ENCODE results near the gene GANC. TPM values are rescaled to one million over a fixed set of nuclear protein-coding genes. Genes with fewer than 3 reads are reported as not detected.

GANC gene
- total and polyA plus RNA-seq, 8 donors, result 5.2 to 77.6 (median 12.1) TPM

DNA sequence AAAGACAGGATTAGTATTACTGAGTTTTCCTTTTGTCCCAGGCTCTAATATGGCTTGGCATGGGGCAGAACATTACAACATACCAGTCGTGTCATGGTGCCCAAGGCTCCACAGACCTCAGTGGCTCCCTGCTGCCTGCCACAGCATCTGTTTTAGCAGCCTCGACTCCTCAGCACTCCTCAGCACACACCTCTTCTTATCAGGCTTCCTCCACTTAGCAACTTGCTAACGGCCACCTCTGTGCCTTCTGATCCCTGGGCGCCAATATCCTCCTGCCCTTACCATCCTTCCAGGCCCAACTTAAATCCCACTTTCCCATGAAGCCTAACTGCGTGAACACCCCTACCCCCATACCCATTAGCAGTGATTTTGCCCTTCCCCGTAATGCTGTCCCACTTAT, 80.1 kb downstream of the GANC start:
- no peak overlapping the region for H3K4me3 ChIP-seq
- H3K9me3 ChIP-seq, result no peaks in the 10 kb centered on the region
- H3K27ac ChIP-seq, result no peak overlapping the region
- peaks cover 16 to 99% (median 74%) of the 10 kb centered on the region in 4 donors for H3K36me3 ChIP-seq
- DNase-seq, result no peak
- intact Hi-C loops (cut with DNase I; ENCODE audit: low total_unique reads), result no loop called here
- H3K27me3 ChIP-seq, result no peaks in the 10 kb centered on the region
- no peak for TF ChIP-seq EP300 (IDR thresholded peaks at IDR 0.05)
- TF ChIP-seq POLR2AphosphoS5 (IDR thresholded peaks at IDR 0.05), result no peak
- TF ChIP-seq, protein P1, sequence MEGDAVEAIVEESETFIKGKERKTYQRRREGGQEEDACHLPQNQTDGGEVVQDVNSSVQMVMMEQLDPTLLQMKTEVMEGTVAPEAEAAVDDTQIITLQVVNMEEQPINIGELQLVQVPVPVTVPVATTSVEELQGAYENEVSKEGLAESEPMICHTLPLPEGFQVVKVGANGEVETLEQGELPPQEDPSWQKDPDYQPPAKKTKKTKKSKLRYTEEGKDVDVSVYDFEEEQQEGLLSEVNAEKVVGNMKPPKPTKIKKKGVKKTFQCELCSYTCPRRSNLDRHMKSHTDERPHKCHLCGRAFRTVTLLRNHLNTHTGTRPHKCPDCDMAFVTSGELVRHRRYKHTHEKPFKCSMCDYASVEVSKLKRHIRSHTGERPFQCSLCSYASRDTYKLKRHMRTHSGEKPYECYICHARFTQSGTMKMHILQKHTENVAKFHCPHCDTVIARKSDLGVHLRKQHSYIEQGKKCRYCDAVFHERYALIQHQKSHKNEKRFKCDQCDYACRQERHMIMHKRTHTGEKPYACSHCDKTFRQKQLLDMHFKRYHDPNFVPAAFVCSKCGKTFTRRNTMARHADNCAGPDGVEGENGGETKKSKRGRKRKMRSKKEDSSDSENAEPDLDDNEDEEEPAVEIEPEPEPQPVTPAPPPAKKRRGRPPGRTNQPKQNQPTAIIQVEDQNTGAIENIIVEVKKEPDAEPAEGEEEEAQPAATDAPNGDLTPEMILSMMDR (IDR thresholded peaks at IDR 0.05), result no peak
- no peak for TF ChIP-seq POLR2A (IDR thresholded peaks at IDR 0.05)
- 85 to 91% (median 87%) methylated on average over 6 of the region's 6 CpGs for WGBS, 5 donors
- no peaks in the 10 kb centered on the region for H3K4me1 ChIP-seq

DNA sequence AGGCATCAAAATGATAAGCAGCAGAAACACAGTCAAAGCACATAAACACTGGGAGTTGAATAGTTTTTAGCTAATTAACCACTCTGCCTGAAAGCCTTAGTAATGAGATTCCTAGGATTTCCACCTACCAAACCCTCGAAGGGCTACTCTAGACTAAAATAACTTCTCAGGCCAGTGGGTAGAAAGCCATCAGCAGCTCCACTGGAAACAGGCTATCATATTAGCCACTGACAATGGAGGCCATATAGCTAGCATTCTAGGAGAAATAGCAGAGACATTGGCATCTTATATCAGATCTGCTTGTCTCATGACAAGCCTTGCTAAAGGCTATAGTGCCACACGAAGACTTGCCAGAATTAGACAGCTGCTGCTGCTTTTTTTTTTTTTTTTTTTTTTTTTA, 81.8 kb downstream of the GANC start:
- Histone ChIP-seq H3K27ac (no peak overlapping the region), H3K36me3 (peaks cover 10 to 96% (median 58%) of the 10 kb centered on the region in 4 donors)

DNA sequence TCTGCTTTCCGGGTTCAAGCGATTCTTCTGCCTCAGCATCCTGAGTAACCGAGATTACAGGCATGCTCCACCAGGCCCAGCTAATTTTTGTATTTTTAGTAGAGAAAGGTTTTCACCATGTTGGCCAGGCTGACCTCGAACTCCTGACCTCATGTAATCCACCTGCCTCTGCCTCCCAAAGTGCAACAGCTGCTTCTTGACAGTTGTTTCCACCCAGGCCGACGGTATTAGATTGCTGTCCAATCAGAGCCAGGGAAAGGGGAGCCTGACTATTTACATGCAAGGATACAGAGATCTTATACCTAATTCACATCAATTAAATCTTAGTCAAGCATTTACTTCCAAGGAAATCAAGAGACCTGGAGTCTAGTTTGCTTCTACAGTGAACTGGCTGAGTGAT, 82.3 kb downstream of the GANC start:
- H3K27me3 ChIP-seq, result no peaks in the 10 kb centered on the region

More for the DNA sequence above, 81.8 kb downstream of the GANC start:
- no peaks in the 10 kb centered on the region for H3K27me3 ChIP-seq
- DNase-seq, result no peak
- 72 to 86% (median 81%) methylated on average over 2 of the region's 2 CpGs for WGBS, 5 donors
- no peaks in the 10 kb centered on the region for H3K4me1 ChIP-seq
- TF ChIP-seq EP300 (IDR thresholded peaks at IDR 0.05) (no peak), POLR2A (IDR thresholded peaks at IDR 0.05) (no peak), POLR2AphosphoS5 (IDR thresholded peaks at IDR 0.05) (no peak)
- TF ChIP-seq, protein P1 (IDR thresholded peaks at IDR 0.05), result no peak
- no peaks in the 10 kb centered on the region for H3K9me3 ChIP-seq
- intact Hi-C loops (cut with DNase I; ENCODE audit: low total_unique reads), result no loop called here
- no peak overlapping the region for H3K4me3 ChIP-seq

DNA sequence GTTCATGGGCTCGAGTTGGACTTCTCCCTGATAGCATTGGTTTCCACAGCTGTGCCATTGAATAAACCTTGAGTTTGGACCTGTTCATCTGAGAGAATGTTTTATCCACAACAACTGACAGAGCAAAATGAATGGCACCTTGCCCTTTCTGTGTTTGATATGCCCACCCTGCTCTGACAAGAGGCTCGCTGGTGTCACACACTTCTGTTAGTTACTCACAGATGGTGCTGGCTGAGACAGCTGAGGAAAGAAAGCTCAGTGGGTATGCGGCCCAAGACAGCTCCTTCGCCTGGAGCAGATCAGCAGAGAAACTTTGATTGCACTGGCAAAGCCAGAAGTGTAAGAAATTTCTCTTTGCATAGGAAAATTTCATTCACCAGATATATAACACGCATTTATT, 83.8 kb downstream of the GANC start:
- Histone ChIP-seq H3K4me3 (no peak overlapping the region), H3K27me3 (no peaks in the 10 kb centered on the region), H3K4me1 (no peaks in the 10 kb centered on the region), H3K9me3 (no peaks in the 10 kb centered on the region), H3K27ac (no peak overlapping the region), H3K36me3 (peaks cover 10 to 91% (median 42%) of the 10 kb centered on the region in 4 donors)
- intact Hi-C loops (cut with DNase I; ENCODE audit: low total_unique reads), result no loop called here
- no peak for DNase-seq
- TF ChIP-seq, protein P1 (IDR thresholded peaks at IDR 0.05), result no peak
- TF ChIP-seq POLR2AphosphoS5 (IDR thresholded peaks at IDR 0.05) (no peak), EP300 (IDR thresholded peaks at IDR 0.05) (no peak), POLR2A (IDR thresholded peaks at IDR 0.05) (no peak)
- 81 to 86% (median 83%) methylated on average over 4 to 5 of the region's 5 CpGs for WGBS, 5 donors

More for the DNA sequence above, 82.3 kb downstream of the GANC start:
- intact Hi-C loops (cut with DNase I; ENCODE audit: low total_unique reads), result no loop called here
- Histone ChIP-seq H3K4me1 (no peaks in the 10 kb centered on the region), H3K27ac (no peak overlapping the region), H3K9me3 (no peaks in the 10 kb centered on the region), H3K36me3 (peaks cover 10 to 96% (median 58%) of the 10 kb centered on the region in 4 donors), H3K4me3 (no peak overlapping the region)
- TF ChIP-seq POLR2A (IDR thresholded peaks at IDR 0.05), result no peak
- TF ChIP-seq POLR2AphosphoS5 (IDR thresholded peaks at IDR 0.05), result no peak
- no peak for TF ChIP-seq EP300 (IDR thresholded peaks at IDR 0.05)
- TF ChIP-seq, protein P1 (IDR thresholded peaks at IDR 0.05), result no peak
- DNase-seq, result no peak
- WGBS, 5 donors, result 85 to 94% (median 91%) methylated on average over 6 of the region's 6 CpGs

Measured in stomach (tissue), 9 donors.